ENCODE data around the gene OCIAD1.

Gene OCIAD1

DNA sequence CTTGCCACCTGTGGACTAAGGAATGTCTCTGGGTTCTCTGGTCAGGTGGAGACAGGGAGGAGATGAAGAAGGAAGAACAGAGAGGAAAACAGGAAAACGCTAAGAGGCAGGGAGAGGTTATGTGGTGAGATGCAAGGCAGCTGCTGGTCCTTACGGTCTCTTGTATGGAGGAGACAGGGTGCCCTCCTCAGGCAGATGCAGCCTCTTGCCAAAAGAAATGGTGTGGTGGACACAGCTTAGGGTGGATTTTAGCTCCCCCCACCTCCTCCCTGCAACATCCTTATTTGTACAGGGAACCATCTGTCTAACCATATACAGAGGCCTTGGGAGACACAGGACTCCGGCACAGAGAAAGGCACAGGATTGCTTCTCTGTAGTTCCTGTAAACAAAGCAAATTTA, 66.0 kb downstream of the OCIAD1 start:
- DNase-seq: no peak

DNA sequence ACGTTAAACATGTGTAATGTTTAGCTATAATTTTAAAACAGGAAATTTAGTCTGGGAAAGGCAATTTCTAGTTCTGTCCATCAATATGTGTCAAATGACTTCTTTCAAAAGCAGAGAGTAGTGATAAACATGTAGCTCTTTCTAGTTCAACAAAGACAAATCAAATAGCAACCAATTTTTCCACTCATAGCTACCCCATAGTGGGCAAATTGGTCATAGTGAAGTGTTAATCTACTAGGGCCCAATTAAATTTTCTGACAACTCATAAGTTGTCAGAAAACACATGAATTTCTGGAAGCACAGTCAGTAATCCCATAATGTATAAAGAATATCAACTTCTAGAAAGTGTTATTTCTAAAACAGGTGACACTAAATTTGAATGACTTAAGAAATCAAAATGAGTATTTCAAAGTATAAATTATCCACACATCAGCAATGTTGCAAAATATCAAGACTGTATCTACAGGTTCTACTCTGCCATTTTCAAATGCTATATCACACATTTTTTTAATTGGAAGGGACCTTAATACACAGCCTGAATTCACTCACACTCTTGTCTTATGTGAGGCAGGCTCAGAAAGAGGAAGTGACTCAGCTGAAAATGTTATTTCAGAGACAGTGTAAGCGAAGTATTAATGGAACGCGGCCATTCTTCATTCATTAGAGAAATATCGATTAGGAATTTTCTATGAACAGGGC, 68.0 kb downstream of the OCIAD1 start:
- DNase-seq: no peak

DNA sequence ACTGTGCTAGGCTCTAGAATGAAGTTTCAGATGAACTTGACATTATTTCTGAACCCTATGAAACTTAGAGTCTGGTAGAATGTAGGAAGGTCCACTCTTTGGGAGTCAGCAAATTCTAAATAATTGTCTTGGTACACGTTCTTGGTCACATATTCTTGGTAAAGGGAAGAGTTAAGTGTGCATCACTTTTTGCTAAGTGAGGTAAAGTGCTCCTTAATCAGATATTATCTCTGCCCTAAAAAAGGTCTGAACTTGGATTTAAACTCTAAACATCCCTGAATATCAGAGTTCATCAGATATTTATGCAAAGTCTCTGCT, 68.5 kb downstream of the OCIAD1 start:
- DNase-seq: no peak

DNA sequence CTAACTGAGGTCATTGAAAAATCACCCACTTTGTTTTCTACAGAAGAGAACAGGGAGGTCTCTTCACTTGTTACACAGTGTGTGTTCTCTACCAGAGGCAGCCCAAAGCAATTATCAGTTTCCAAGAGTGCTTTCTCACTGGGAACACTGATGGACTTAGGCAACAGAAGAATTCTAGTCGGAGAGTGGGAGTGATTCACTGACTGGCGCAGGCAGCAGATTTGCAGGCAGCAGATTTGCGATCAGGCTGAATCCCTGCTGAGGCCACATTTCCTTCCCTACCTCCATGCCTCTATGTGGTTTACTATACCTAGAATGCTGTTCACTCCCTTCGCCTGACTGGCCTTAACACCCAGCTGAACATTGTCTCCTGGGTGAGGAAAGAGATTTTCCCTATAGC, 69.1 kb downstream of the OCIAD1 start:
- DNase-seq: no peak

DNA sequence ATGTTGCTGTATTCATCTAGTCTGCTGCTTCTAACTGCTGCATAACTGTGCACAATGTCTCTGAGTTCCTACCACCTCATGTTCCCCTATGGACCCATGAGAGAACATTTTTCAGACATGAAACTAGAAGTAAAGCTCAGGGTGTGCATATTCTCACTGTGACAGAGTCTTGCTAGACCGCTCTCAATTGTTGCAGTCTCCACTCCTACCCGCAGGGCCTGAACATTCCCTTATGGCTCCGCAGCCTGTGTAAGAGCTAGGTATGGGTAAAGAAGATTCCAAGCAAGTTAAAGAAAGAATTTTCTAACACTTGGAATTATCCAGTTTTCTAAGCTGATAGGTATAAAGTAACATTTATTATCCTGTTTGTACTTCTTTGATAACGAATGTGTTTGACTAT, 70.3 kb downstream of the OCIAD1 start:
- no peak for DNase-seq

DNA sequence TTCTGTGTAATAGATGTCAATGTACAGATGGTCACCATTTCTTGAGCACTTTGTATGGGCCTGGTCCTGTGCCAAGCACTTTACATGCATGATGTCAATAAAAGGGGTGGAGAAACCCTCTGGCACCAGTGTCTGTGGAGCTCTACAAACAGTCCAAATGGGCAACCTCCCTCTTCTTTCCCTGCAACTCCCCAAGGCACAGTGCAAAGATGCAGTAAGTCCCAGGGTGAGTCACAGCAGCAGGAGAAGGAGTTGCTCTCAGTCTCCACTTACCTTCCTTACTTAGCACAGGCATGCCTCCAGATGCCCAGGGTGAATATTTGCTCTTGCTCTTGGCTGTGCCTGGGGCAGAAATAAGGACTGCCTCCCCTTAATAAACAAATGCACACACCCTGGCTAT, 71.4 kb downstream of the OCIAD1 start:
- DNase-seq: peak; percentile 80 to 94

DNA sequence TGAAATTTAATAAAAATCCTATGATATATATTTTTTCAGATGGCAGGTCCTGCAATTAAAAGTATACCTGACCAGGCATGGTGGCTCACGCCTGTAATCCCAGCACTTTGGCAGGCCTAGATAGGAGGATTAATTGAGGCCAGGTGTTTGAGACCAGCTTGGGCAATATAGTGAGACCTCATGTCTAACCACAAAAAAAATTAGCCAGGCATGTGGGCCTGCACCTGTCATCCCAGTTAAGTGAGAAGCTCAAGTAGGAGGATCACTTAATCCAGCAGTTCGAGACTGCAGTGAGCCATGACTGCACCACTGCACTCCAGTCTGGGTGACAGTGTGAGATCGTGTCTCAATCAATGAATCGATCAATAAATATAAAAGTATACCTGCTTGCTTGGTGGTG, 73.2 kb downstream of the OCIAD1 start:
- peak in 1 of 2 experiments; percentile 13 for DNase-seq

DNA sequence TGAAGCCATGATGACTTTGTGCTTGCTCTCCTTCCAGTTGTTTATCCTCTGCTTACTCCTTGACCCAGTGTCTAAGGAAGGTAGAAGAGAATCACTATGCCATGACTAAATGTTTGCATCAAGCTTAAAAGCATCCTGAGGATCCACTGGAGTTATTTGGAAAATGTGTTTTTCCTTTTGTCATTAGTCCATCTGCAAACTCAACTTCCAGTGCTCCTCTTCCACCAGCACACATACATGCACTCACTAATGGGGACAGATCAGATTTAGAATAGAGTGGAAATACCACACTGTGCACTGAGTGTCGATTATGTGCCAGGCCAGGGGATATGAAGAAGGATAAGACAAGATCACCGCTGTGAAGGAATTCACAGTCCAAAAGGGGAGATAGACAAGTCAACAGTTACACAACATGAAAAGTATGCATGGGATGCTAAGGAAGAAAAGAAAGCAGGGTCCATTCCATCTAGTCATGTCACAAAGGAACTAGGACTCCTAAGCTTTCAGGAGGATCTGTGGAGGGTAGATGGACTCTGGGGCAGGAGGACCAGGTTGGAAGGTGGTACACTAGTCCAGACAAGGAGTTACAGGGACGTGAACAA, 73.8 kb downstream of the OCIAD1 start:
- no peak for DNase-seq

DNA sequence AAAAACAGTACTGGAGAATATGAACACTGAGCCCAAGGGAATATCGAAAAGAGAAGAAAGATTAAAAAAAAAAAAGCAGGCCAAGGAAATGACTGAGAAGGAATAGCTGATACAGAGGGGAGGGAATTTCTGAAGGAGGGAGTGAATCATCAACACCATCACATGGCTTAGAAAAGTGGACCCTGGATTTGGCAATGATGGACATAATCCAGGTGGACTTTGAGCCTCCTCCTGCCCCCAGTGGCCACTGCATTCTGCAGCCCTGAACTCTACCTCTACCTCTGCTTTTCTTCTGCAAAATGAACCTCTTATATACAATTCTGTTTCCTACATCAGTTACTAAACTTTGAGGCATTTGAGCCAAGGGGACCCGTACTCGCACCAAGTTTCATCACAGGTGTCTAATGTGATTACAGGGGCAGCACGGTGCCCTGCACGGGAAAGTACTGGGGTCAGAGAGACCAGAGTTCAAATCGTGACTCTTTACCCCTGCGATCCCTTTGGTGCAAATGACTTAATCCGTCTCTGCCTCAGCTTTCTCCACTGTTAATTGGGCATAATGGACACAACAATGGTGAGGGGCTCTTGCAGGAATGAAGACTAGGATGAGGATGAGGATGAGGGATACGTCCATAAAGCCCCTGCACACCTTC, 74.6 kb downstream of the OCIAD1 start:
- no peak for DNase-seq

DNA sequence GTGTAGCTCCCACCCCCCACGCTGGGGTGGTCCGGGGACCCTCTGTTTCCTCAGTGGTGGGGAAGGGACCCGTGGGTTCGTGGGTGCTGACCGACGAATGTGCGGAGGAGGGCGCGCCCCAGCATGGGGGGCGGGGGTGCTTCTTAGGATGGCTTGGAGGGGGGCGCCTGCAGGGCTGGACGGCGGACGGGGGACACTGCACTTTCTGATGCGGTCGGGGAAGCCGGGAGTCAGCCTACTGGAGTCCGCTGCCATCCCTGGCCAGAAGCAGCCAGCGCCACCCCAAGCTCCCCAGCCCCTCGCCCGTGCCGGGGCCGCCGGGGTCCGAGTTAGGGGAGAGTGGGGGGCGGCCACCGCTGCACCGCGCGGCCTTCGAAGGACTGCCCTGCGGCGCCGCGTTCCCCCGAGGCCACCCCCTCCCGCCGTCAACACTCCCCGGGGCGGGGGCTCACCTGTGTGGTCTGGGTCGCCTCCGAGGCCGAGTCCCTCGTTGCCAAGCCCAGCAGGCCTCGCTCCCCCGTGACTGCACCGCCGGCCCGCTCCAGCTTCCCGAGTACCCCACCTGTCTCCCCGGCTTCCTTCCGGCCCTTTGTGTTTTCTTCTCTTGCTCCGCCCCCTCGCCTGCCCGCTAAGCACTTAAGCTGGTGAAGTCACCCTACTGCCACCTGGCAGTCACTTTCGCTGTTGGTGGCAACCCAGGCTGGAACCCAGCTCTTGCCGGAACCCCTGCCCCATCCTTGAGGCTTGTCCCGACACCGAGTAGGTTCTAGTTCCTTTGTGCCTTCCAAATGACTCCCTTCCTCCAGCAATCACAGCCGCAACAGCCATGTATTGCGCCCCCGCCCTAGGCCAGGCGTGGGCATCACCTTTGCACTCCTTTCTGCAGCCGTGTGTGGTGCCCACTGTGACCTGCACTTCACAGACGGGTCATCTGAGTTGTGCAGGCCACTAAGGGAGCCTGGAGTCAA, 75.6 kb downstream of the OCIAD1 start, which contains the start of gene OCIAD2:
Gene OCIAD2, minus strand, starts transcription at position 569 of the 968 bp plus-strand sequence. CDS start 2,225 bp downstream, outside the sequence.
- peak; percentile 40 to 58 for DNase-seq

DNA sequence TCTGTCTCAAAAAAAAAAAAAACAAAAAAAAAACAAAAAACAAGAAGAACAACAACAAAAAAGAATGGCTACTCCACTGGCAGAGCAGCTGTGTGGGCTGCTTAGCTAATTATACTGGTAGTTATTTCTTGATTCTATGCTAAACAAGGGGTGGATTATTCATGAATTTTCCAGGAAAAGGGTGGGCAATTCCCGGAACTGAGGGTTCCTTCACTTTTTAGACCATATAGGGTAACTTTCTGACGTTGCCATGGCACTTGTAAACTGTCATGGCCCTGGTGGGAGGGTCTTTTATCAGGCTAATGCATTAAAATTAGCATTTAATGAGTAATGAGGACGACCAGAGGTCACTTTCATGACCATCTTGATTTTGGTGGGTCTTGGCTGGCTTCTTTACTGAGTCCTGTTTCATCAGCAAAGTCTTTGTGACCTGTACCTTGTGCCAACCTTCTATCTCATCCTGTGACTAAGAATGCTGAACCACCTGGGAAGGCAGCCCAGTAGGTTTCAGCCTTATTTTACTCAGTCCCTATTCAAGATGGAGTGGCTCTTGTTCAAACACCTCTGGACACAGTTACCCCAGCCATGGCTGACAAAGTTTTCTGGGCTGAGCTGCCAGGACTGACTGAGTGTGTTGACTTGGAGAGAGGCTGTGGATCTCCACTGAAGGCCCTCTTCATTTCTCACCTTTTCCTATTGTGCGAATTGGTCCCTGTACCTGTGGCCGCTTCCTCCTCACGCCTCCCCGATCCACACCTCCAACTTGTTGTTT, 77.0 kb downstream of the OCIAD1 start:
- DNase-seq: no peak

DNA sequence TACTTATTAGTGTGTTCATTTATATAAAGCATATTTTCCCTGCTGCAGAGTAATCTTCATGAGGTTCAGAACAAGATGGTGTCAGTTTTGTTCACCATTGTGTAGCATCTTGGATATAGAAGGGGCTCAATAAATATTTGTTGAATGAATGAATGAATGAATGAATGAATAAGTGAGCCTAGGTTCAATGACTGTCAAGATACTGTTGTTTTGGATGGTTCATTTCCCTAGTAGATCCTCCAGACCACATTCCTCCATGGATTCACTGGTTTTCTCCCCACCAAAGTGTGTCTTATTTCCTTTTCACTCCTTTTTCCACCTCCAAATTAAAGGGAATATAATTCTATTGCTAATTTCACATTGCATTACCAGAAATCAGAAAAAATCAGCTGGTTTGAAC, 77.8 kb downstream of the OCIAD1 start:
- DNase-seq: no peak

DNA sequence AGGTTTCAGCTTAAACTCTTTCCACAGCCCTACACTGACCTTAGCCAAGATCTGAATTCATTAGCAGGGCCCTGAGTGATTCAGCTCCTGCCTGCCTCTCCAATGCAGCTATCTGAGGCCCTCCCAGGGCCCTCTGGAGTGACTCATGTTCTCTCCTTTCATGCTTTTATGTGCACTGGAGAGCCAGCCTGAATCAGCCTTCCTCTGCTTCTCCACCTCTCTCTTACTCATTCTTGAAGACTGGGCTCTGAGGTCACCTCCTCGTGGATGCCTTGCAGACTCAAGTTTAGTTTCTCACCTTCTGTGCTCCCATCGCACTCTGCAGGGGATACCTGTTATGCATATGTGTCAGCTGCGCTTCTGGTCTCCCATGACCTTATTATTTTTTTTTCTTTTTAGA, 78.8 kb downstream of the OCIAD1 start:
- peak in 1 of 2 experiments; percentile 67 for DNase-seq

DNA sequence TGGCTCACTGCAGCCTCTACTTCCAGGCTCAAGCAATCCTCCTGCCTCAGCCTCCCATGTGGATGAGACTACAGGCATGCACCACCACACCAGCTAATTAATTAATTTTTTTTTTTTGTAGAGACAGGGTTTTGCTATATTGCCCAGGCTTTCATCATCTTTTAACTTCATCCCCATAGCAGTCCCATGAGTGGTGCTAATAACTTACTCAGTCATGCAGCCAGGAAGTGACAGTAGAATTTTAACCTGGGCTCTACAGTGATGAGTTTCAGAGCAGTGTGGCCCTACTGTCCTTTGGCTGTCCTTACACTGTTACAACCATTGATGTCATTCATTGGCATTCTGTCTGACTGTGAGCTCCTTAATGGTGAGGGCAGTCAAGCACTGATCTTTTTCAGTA, 79.6 kb downstream of the OCIAD1 start:
- no peak for DNase-seq

Measured in NCI-H446 (cell line).